GM23338 (cell line): Measurements from ENCODE around the gene ITGA8. TPM values are rescaled to one million over a fixed set of nuclear protein-coding genes. Genes with fewer than 3 reads are reported as not detected.

Experiments used
- ATAC-seq: fragments of 200-7000 bp; cut with Tn5 transposase; 3 replicates; pipeline ENCODE4 v1.9.1; 2020
- DNase-seq: peaks from one replicate; pipeline ENCODE4 v3.0.0-alpha.2; 2015; ENCODE audit warnings: low spot score
- H2AFZ ChIP-seq: fragments of 200-600 bp; sonication (generic); 2 replicates; pipeline ENCODE4 v1.8.0; 2016; ENCODE audit warnings: antibody characterized with exemption, mild to moderate bottlenecking, moderate library complexity
- H3F3A ChIP-seq: fragments of 200-600 bp; sonication (generic); replicated peaks from 2 replicates; pipeline ENCODE4 v1.8.0; 2017; ENCODE audit warnings: antibody characterized with exemption, mixed run types, low read depth
- H3K27ac ChIP-seq: fragments of 200-600 bp; sonication (generic); 2 replicates; pipeline ENCODE4 v1.6.1; 2016; ENCODE audit warnings: low read depth
- H3K27me3 ChIP-seq: fragments of 200-600 bp; sonication (generic); 2 replicates; pipeline ENCODE4 v1.8.0; 2016; ENCODE audit warnings: mild to moderate bottlenecking, mixed run types, moderate library complexity; ENCODE audit not compliant: insufficient read depth
- H3K36me3 ChIP-seq: fragments of 200-600 bp; sonication (generic); 2 replicates; pipeline ENCODE4 v1.8.0; 2016; ENCODE audit warnings: mild to moderate bottlenecking; ENCODE audit not compliant: insufficient read depth
- H3K4me1 ChIP-seq: fragments of 200-600 bp; sonication (generic); 2 replicates; pipeline ENCODE4 v1.8.0; 2016; ENCODE audit warnings: mild to moderate bottlenecking, moderate library complexity; ENCODE audit not compliant: insufficient read depth
- H3K4me2 ChIP-seq: fragments of 200-600 bp; sonication (generic); 2 replicates; pipeline ENCODE4 v1.7.1; 2017; ENCODE audit warnings: mixed run types
- H3K4me3 ChIP-seq: fragments of 200-600 bp; sonication (generic); 2 replicates; pipeline ENCODE4 v1.6.1; 2016; ENCODE audit warnings: mixed run types
- H3K79me2 ChIP-seq: fragments of 200-600 bp; sonication (generic); replicated peaks from 2 replicates; pipeline ENCODE4 v1.8.0; 2017; ENCODE audit warnings: mild to moderate bottlenecking; ENCODE audit not compliant: insufficient read depth
- H3K9me2 ChIP-seq: fragments of 200-600 bp; sonication (generic); 2 replicates; pipeline ENCODE4 v1.8.0; 2017; ENCODE audit not compliant: insufficient read depth
- H4K20me1 ChIP-seq: fragments of 200-600 bp; sonication (generic); replicated peaks from 2 replicates; pipeline ENCODE4 v1.8.0; 2017; ENCODE audit warnings: mild to moderate bottlenecking; ENCODE audit not compliant: insufficient read depth
- H3K27ac Mint-ChIP-seq: 2 replicates; pipeline ENCODE4 v1.8.0; 2020; ENCODE audit warnings: inconsistent platforms, mild to moderate bottlenecking, moderate library complexity, mixed read lengths
- H3K27me3 Mint-ChIP-seq: 3 replicates; pipeline ENCODE4 v1.8.0; 2022; ENCODE audit warnings: low read depth, mild to moderate bottlenecking, moderate library complexity, mixed read lengths, inconsistent platforms; ENCODE audit not compliant: insufficient read depth, poor library complexity
- H3K36me3 Mint-ChIP-seq: 3 replicates; pipeline ENCODE4 v1.8.0; 2021; ENCODE audit warnings: low read depth, mild to moderate bottlenecking, inconsistent platforms, moderate library complexity, mixed read lengths
- H3K4me1 Mint-ChIP-seq: 3 replicates; pipeline ENCODE4 v1.8.0; 2020; ENCODE audit warnings: mild to moderate bottlenecking, inconsistent platforms, mixed read lengths
- H3K4me3 Mint-ChIP-seq: 3 replicates; pipeline ENCODE4 v1.8.0; 2021; ENCODE audit warnings: moderate library complexity, mild to moderate bottlenecking, inconsistent platforms, mixed read lengths
- H3K9me3 Mint-ChIP-seq: 3 replicates; pipeline ENCODE4 v1.8.0; 2020; ENCODE audit warnings: moderate library complexity, mild to moderate bottlenecking, inconsistent platforms, mixed read lengths
- CREB1 ChIP-seq: fragments of 250-450 bp; sonication (Bioruptor Pico); IDR thresholded peaks from 2 replicates; pipeline ENCODE4 v1.5.0; 2020; ENCODE audit warnings: low read depth, mild to moderate bottlenecking, moderate library complexity
- NANOG ChIP-seq: IDR thresholded peaks from 2 replicates; pipeline ENCODE4 v1.6.1; 2016; ENCODE audit warnings: antibody characterized with exemption, borderline replicate concordance
- POLR2AphosphoS5 ChIP-seq: IDR thresholded peaks from 2 replicates; pipeline ENCODE4 v1.6.1; 2016; ENCODE audit warnings: antibody characterized with exemption, low read depth
- STAT1 ChIP-seq: IDR thresholded peaks from one replicate; pipeline ENCODE4 v1.6.1; 2016; ENCODE audit warnings: antibody characterized with exemption; ENCODE audit not compliant: unreplicated experiment
- ZNF114 ChIP-seq: fragments of 250-450 bp; sonication (Bioruptor Pico); IDR thresholded peaks from 2 replicates; pipeline ENCODE4 v1.5.0; 2020; ENCODE audit warnings: mild to moderate bottlenecking, moderate library complexity
- ZNF331 ChIP-seq: fragments of 250-450 bp; sonication (Bioruptor Pico); IDR thresholded peaks from 2 replicates; pipeline ENCODE4 v1.5.0; 2020; ENCODE audit warnings: low read depth, mild to moderate bottlenecking, moderate library complexity
- polyA plus RNA-seq: library from polyadenylated mRNA; unstranded; fragments of >200 nt; fragmentation: Nextera tagmentation; extraction: Ambion mirVana; gene quantifications from 2 replicates; pipeline ENCODE4 v1.2.1, GENCODE V29; 2016
- total RNA-seq: library from RNA; depleted of rRNA; stranded (reverse); fragments of >200 nt; shearing (Covaris generic); gene quantifications from 2 replicates; pipeline ENCODE4 v1.2.3, GENCODE V29; 2014
- TF ChIP-seq, protein P1 (sequence below): IDR thresholded peaks from one replicate; pipeline ENCODE4 v1.6.1; 2018; ENCODE audit warnings: antibody characterized with exemption; ENCODE audit not compliant: unreplicated experiment
- TF ChIP-seq, protein P2 (sequence below), 2 experiments: fragments of 200-600 bp in 1 of 2; sonication (generic) in 1 of 2; conservative IDR thresholded peaks; 2 replicates each; pipeline versions ENCODE4 v1.5.1 to v1.6.1; 2016 to 2017; ENCODE audit warnings: antibody characterized with exemption in 2 of 2, low read depth in 2 of 2, mild to moderate bottlenecking in 2 of 2, moderate library complexity in 1 of 2

Gene ITGA8
- total and polyA plus RNA-seq, 2 experiments from 2014 or later: not detected

DNA sequence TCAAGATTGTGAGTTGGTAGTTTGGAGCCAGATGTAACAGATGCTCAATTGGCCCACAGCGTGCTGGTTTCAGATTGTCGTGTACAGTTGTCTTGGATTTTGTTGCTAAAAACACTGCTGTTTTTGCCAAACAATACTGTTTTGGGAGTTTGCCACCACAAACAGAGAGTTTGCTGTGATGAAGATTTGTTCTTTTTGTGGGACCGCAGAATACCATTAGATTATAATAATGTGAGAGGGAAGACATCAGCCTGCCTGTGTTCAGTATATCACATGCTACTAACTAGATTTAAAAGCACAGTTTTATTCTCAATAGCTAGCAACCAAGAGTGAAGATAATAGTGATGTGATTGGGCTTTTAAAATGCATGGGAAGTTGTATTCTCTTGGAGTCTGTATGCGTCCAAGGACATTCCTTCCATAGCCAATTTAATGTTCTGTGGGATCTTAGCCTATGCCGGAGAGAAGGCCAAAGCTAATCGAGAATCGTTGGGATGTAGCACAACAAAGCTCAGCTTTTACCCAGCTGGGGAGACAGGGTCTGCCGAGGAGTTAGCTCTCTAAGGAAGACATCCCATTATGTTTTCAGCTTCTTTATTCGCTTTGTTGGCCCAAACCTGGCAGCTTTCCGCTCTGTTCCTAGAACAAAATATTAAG lies 18.7 kb upstream of the ITGA8 start:
- Histone ChIP-seq H3K4me2 (no peak overlapping the region), H3K79me2 (no peaks in the 10 kb centered on the region), H3K27me3 (no peaks in the 10 kb centered on the region), H2AFZ (peak overlapping the region; percentile 43; the same call in 1 of the 2 replicates), H3K4me1 (no peaks in the 10 kb centered on the region), H3K36me3 (no peaks in the 10 kb centered on the region), H3F3A (no peaks in the 10 kb centered on the region), H4K20me1 (no peaks in the 10 kb centered on the region), H3K4me3 (no peak overlapping the region), H3K27ac (no peak overlapping the region), H3K9me2 (no peaks in the 10 kb centered on the region)
- H3K9me3 Mint-ChIP-seq: peaks cover 7% of the 10 kb centered on the region; the same call in 2 of the 3 replicates
- no peak for TF ChIP-seq ZNF331
- TF ChIP-seq, protein P1, sequence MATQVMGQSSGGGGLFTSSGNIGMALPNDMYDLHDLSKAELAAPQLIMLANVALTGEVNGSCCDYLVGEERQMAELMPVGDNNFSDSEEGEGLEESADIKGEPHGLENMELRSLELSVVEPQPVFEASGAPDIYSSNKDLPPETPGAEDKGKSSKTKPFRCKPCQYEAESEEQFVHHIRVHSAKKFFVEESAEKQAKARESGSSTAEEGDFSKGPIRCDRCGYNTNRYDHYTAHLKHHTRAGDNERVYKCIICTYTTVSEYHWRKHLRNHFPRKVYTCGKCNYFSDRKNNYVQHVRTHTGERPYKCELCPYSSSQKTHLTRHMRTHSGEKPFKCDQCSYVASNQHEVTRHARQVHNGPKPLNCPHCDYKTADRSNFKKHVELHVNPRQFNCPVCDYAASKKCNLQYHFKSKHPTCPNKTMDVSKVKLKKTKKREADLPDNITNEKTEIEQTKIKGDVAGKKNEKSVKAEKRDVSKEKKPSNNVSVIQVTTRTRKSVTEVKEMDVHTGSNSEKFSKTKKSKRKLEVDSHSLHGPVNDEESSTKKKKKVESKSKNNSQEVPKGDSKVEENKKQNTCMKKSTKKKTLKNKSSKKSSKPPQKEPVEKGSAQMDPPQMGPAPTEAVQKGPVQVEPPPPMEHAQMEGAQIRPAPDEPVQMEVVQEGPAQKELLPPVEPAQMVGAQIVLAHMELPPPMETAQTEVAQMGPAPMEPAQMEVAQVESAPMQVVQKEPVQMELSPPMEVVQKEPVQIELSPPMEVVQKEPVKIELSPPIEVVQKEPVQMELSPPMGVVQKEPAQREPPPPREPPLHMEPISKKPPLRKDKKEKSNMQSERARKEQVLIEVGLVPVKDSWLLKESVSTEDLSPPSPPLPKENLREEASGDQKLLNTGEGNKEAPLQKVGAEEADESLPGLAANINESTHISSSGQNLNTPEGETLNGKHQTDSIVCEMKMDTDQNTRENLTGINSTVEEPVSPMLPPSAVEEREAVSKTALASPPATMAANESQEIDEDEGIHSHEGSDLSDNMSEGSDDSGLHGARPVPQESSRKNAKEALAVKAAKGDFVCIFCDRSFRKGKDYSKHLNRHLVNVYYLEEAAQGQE: no peak
- no peak for TF ChIP-seq ZNF114
- DNase-seq: no peak
- H3K27ac Mint-ChIP-seq: no peak overlapping the region
- H3K36me3 Mint-ChIP-seq: peaks cover 2% of the 10 kb centered on the region; the same call in 1 of the 3 replicates
- no peak overlapping the region for H3K4me3 Mint-ChIP-seq
- no peaks in the 10 kb centered on the region for H3K27me3 Mint-ChIP-seq
- no peak for ATAC-seq
- H3K4me1 Mint-ChIP-seq: peaks cover 2% of the 10 kb centered on the region; the same call in 2 of the 3 replicates

DNA sequence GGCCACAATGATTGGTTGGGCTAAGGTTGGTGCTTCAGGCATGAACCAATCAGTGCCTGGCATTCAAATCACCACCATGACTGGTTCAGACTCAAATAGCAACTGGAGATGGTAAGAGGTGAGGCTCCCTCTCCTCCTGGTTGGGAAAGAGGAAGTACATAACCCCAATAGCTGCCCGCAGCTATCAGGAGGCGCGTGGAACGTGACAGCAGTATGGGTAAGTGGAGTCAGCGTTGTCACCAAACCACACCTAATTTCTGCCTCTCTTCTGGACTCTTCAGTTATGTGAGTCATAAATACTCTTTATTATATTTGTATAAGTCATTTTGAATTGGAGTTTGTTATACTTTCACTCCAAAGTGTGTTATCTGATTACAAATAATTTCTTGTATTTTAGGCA lies 17.9 kb upstream of the ITGA8 start:
- H3K36me3 ChIP-seq: no peaks in the 10 kb centered on the region
- no peak overlapping the region for H3K27ac ChIP-seq
- no peaks in the 10 kb centered on the region for H3K27me3 ChIP-seq
- H3K9me2 ChIP-seq: no peaks in the 10 kb centered on the region
- H3K4me3 Mint-ChIP-seq: no peak overlapping the region
- H3K27me3 Mint-ChIP-seq: no peaks in the 10 kb centered on the region
- H3F3A ChIP-seq: no peaks in the 10 kb centered on the region
- TF ChIP-seq NANOG (no peak), STAT1 (no peak), CREB1 (CRISPR knock-in tag) (no peak)
- ATAC-seq (no peak), DNase-seq (no peak)
- H3K9me3 Mint-ChIP-seq: peaks cover 13% of the 10 kb centered on the region; the same call in 2 of the 3 replicates
- no peaks in the 10 kb centered on the region for H4K20me1 ChIP-seq
- H3K4me1 ChIP-seq: no peaks in the 10 kb centered on the region
- H3K27ac Mint-ChIP-seq: no peak overlapping the region
- no peak overlapping the region for H3K4me3 ChIP-seq
- H3K4me2 ChIP-seq: no peak overlapping the region
- H3K79me2 ChIP-seq: no peaks in the 10 kb centered on the region
- peaks cover 2% of the 10 kb centered on the region; the same call in 2 of the 3 replicates for H3K4me1 Mint-ChIP-seq
- H3K36me3 Mint-ChIP-seq: peaks cover 2% of the 10 kb centered on the region; the same call in 1 of the 3 replicates
- H2AFZ ChIP-seq: no peak overlapping the region

DNA sequence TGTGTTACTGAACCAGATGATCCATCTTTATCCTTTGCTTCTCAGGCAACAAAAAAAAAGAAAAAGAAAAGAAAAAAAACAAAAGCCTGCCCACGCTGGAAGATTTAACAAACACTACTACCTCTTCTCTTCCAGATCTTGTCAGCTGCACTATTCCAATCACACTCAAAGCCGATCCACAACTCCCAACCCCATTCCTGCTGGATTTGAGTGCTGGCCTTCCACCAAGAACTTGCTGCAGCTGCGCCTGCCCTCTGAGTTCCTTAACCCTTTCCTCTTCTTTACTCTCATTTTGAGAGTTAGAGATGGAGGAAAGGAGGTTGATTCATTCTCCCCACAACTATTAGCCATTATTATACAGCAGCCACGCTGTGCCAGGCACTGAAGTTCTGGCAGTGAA lies 16.0 kb upstream of the ITGA8 start:
- no peak overlapping the region for H3K4me3 Mint-ChIP-seq
- H3K4me3 ChIP-seq: no peak overlapping the region
- no peaks in the 10 kb centered on the region for H4K20me1 ChIP-seq
- H3K36me3 ChIP-seq: no peaks in the 10 kb centered on the region
- H3K9me2 ChIP-seq: no peaks in the 10 kb centered on the region
- H3K4me2 ChIP-seq: no peak overlapping the region
- H3K36me3 Mint-ChIP-seq: peaks cover 2% of the 10 kb centered on the region; the same call in 1 of the 3 replicates
- H3F3A ChIP-seq: no peaks in the 10 kb centered on the region
- H3K27ac ChIP-seq: no peak overlapping the region
- ATAC-seq: no peak
- no peak for DNase-seq
- H3K4me1 ChIP-seq: no peaks in the 10 kb centered on the region
- peaks cover 21% of the 10 kb centered on the region; the same call in 2 of the 3 replicates for H3K9me3 Mint-ChIP-seq
- no peaks in the 10 kb centered on the region for H3K27me3 Mint-ChIP-seq
- H3K27me3 ChIP-seq: no peaks in the 10 kb centered on the region
- H3K79me2 ChIP-seq: no peaks in the 10 kb centered on the region
- no peak overlapping the region for H3K27ac Mint-ChIP-seq
- TF ChIP-seq POLR2AphosphoS5 (no peak), STAT1 (no peak)
- TF ChIP-seq, protein P1: no peak
- TF ChIP-seq, protein P2, sequence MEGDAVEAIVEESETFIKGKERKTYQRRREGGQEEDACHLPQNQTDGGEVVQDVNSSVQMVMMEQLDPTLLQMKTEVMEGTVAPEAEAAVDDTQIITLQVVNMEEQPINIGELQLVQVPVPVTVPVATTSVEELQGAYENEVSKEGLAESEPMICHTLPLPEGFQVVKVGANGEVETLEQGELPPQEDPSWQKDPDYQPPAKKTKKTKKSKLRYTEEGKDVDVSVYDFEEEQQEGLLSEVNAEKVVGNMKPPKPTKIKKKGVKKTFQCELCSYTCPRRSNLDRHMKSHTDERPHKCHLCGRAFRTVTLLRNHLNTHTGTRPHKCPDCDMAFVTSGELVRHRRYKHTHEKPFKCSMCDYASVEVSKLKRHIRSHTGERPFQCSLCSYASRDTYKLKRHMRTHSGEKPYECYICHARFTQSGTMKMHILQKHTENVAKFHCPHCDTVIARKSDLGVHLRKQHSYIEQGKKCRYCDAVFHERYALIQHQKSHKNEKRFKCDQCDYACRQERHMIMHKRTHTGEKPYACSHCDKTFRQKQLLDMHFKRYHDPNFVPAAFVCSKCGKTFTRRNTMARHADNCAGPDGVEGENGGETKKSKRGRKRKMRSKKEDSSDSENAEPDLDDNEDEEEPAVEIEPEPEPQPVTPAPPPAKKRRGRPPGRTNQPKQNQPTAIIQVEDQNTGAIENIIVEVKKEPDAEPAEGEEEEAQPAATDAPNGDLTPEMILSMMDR (conservative IDR thresholded peaks at IDR 0.05; ENCODE audit: low read depth in 2 of 2): no peak
- H3K4me1 Mint-ChIP-seq: peaks cover 2% of the 10 kb centered on the region; the same call in 2 of the 3 replicates
- peak overlapping the region; percentile 44; the same call in 1 of the 2 replicates for H2AFZ ChIP-seq
